Measurements from ENCODE around the gene CNTN1. TPM values are rescaled to one million over a fixed set of nuclear protein-coding genes. Genes with fewer than 3 reads are reported as not detected.
"Not testable (repeated sequence)": the region's sequence is repeated elsewhere in the genome, so short reads cannot be mapped to it uniquely, and the experiment has no call there.

The CNTN1 gene
- total and polyA plus RNA-seq, 12 donors = 0.07 to 0.90 (median 0.21) TPM; not detected in 1

GRCh38 chr12:40733871-40734270 is 41.6 kb downstream of the CNTN1 start:
- H3K9me3 ChIP-seq = no peaks in the 10 kb centered on the region
- intact Hi-C loops (cut with DNase I) = no loop called here
- no peaks in the 10 kb centered on the region for H3K4me1 ChIP-seq
- H3K4me3 ChIP-seq = no peak overlapping the region
- H3K27ac ChIP-seq = no peak overlapping the region
- H3K36me3 ChIP-seq = no peaks in the 10 kb centered on the region
- no peaks in the 10 kb centered on the region for H3K27me3 ChIP-seq
- DNase-seq (no peak), ATAC-seq (no peak)
- TF ChIP-seq, protein P1, sequence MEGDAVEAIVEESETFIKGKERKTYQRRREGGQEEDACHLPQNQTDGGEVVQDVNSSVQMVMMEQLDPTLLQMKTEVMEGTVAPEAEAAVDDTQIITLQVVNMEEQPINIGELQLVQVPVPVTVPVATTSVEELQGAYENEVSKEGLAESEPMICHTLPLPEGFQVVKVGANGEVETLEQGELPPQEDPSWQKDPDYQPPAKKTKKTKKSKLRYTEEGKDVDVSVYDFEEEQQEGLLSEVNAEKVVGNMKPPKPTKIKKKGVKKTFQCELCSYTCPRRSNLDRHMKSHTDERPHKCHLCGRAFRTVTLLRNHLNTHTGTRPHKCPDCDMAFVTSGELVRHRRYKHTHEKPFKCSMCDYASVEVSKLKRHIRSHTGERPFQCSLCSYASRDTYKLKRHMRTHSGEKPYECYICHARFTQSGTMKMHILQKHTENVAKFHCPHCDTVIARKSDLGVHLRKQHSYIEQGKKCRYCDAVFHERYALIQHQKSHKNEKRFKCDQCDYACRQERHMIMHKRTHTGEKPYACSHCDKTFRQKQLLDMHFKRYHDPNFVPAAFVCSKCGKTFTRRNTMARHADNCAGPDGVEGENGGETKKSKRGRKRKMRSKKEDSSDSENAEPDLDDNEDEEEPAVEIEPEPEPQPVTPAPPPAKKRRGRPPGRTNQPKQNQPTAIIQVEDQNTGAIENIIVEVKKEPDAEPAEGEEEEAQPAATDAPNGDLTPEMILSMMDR (IDR thresholded peaks at IDR 0.05) = no peak

DNA sequence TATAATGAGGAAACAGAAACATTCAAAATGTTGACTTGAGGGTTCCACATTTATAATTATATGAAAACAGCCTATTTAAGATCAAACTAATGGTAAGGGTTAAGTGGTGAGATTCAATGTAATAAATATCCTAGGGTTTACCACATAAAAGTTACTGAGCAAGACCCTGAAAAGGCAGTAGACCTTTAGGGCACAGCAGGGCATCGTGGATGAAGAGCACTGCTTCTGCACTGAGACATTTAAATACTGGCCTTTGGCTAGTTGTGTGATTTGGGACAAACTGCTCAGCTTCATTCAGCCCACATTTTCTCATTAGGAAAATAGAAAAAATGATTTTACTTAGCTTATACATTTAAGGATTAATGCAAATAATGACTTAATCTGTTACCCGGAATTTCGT is 42.0 kb downstream of the CNTN1 start:
- WGBS, 2 donors = 65 to 67% methylated on average over 3 of the region's 3 CpGs
- Histone ChIP-seq H3K9me3 (no peaks in the 10 kb centered on the region), H3K27ac (no peak overlapping the region), H3K4me3 (no peak overlapping the region), H3K27me3 (no peaks in the 10 kb centered on the region), H3K36me3 (no peaks in the 10 kb centered on the region), H3K4me1 (no peaks in the 10 kb centered on the region)
- no peak for DNase-seq
- intact Hi-C loops (cut with DNase I) = no loop called here
- TF ChIP-seq, protein P1 (IDR thresholded peaks at IDR 0.05) = no peak
- ATAC-seq = no peak

- no peak overlapping the region for H3K27ac ChIP-seq
- no peaks in the 10 kb centered on the region for H3K4me1 ChIP-seq
- ATAC-seq (no peak), DNase-seq (no peak)
- peaks cover 0 to 5% (median 0%) of the 10 kb centered on the region in 11 donors for H3K9me3 ChIP-seq
- 66 to 69% methylated on average over 3 of the region's 3 CpGs for WGBS, 2 donors
- H3K27me3 ChIP-seq = no peaks in the 10 kb centered on the region
- intact Hi-C loops (cut with DNase I) = no loop called here
- no peak overlapping the region for H3K4me3 ChIP-seq
- H3K36me3 ChIP-seq = no peaks in the 10 kb centered on the region
- TF ChIP-seq, protein P1 (IDR thresholded peaks at IDR 0.05) = no peak
Observed at GRCh38 chr12:40735551-40736230, 43.5 kb downstream of the CNTN1 start.

DNA sequence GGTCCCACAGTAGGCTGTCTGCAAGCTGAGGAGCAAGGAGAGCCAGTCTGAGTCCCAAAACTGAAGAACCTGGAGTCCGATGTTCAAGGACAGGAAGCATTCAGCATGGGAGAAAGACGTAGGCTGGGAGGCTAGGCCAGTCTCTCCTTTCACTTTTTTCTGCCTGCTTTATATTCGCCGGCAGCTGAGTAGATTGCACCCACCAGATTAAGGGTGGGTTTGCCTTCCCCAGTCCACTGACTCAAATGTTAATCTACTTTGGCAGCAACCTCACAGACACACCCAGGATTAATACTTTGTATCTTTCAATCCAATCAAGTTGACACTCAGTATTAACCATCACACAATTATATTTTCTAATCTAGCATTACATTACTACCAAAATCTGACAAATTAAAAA is 45.2 kb downstream of the CNTN1 start:
- H3K27me3 ChIP-seq; H3K27ac ChIP-seq; H3K36me3 ChIP-seq; ATAC-seq; H3K9me3 ChIP-seq; intact Hi-C loops (cut with DNase I); H3K4me3 ChIP-seq; H3K4me1 ChIP-seq; DNase-seq: not testable (repeated sequence)
- 90 to 95% methylated on average over 4 of the region's 4 CpGs for WGBS, 2 donors

- TF ChIP-seq, protein P1 (IDR thresholded peaks at IDR 0.05) = no peak
- ATAC-seq (no peak), DNase-seq (no peak)
- Histone ChIP-seq H3K4me1 (no peaks in the 10 kb centered on the region), H3K4me3 (no peak overlapping the region), H3K36me3 (no peaks in the 10 kb centered on the region), H3K27ac (no peak overlapping the region), H3K27me3 (no peaks in the 10 kb centered on the region), H3K9me3 (peaks cover 0 to 5% (median 0%) of the 10 kb centered on the region in 11 donors)
- intact Hi-C loops (cut with DNase I) = no loop called here
Observed at GRCh38 chr12:40738856-40739255, 46.6 kb downstream of the CNTN1 start.

Data from heart right ventricle (tissue), 16 donors.